NCI-H226 (cell line): ENCODE data around the gene TSPAN14.

ENCODE experiments used
- DNase-seq: peaks from one replicate; pipeline ENCODE4 v3.0.0-alpha.2; 2015

Gene TSPAN14

GRCh38 chr10:80553436-80553835 is 99.3 kb downstream of the TSPAN14 start:
- no peak for DNase-seq

- no peak for DNase-seq
Measured at GRCh38 chr10:80554050-80554449, 99.9 kb downstream of the TSPAN14 start.

GRCh38 chr10:80555415-80555814 is 101.3 kb downstream of the TSPAN14 start:
- DNase-seq: no peak

- no peak for DNase-seq
Measured at GRCh38 chr10:80561950-80562349, 107.8 kb downstream of the TSPAN14 start.

- DNase-seq: no peak
Measured at GRCh38 chr10:80567292-80567691, 113.2 kb downstream of the TSPAN14 start.

- no peak for DNase-seq
Measured at GRCh38 chr10:80569131-80569895, 115.2 kb downstream of the TSPAN14 start.

- DNase-seq: no peak
Measured at GRCh38 chr10:80571352-80571751, 117.2 kb downstream of the TSPAN14 start.

GRCh38 chr10:80579181-80579763 is 125.2 kb downstream of the TSPAN14 start:
- DNase-seq: no peak

- DNase-seq: no peak
Measured at GRCh38 chr10:80579849-80580637, 125.9 kb downstream of the TSPAN14 start.

GRCh38 chr10:80580638-80581468 is 126.7 kb downstream of the TSPAN14 start:
- no peak for DNase-seq

- DNase-seq: no peak
Measured at GRCh38 chr10:80581469-80581835, 127.3 kb downstream of the TSPAN14 start.

GRCh38 chr10:80582286-80582960 is 128.3 kb downstream of the TSPAN14 start:
- no peak for DNase-seq
